PFSK-1 (cell line): ENCODE measurements around the gene ACTR1A. TPM values are rescaled to one million over a fixed set of nuclear protein-coding genes. Genes with fewer than 3 reads are reported as not detected.

Experiments used
- FOXP2 ChIP-seq: optimal IDR thresholded peaks from 2 replicates; pipeline ENCODE3; 2011; ENCODE audit warnings: borderline replicate concordance, control low read depth, inconsistent platforms; ENCODE audit not compliant: insufficient read depth; ENCODE audit errors: extremely low read length, extremely low read depth
- POLR2AphosphoS5 ChIP-seq: IDR thresholded peaks from 2 replicates; pipeline ENCODE4 v1.6.1; 2012; ENCODE audit warnings: low read depth, mild to moderate bottlenecking, control low read depth, low read length, moderate library complexity
- REST ChIP-seq, 2 experiments: IDR thresholded peaks; 2 replicates each; pipeline versions ENCODE4 v1.6.1 to v1.8.0; 2011 to 2012; ENCODE audit warnings: low read depth in 2 of 2, low read length in 2 of 2, control low read depth in 1 of 2, inconsistent platforms in 1 of 2, mild to moderate bottlenecking in 1 of 2, moderate library complexity in 1 of 2; ENCODE audit not compliant: insufficient read depth in 1 of 2
- SIN3A ChIP-seq: IDR thresholded peaks from 2 replicates; pipeline ENCODE4 v1.6.1; 2012; ENCODE audit warnings: mild to moderate bottlenecking, low read length, moderate library complexity, borderline replicate concordance; ENCODE audit not compliant: insufficient read depth
- TAF1 ChIP-seq: IDR thresholded peaks from 2 replicates; pipeline ENCODE4 v1.6.1; 2012; ENCODE audit warnings: low read length, control low read depth, borderline replicate concordance; ENCODE audit not compliant: insufficient read depth
- polyA plus RNA-seq: library from polyadenylated mRNA; unstranded; fragments of >200 nt; gene quantifications from one replicate; pipeline ENCODE4 v1.2.1, GENCODE V29; 2012; ENCODE audit warnings: low read depth, missing spikeins; ENCODE audit not compliant: insufficient read length

The ACTR1A gene
- 59.5 TPM for polyA plus RNA-seq

- TF ChIP-seq TAF1, result peak; percentile 50; the same call in 1 of the 2 replicates
- TF ChIP-seq REST (IDR thresholded peaks at IDR 0.05; ENCODE audit: insufficient read depth in 1 of 2, low read depth in 2 of 2, low read length in 2 of 2), result no peak
- peak; percentile 50 for TF ChIP-seq SIN3A
- peak; percentile 78 for TF ChIP-seq POLR2AphosphoS5
- TF ChIP-seq FOXP2, result no peak
Measured at GRCh38 chr10:102502337-102503151, at the start of gene ACTR1A. ACTR1A (minus strand) TSS chr10:102502712; CDS start chr10:102502647, 65 bp downstream.

GRCh38 chr10:102550636-102551210 lies 48.2 kb upstream of the ACTR1A start:
- TF ChIP-seq POLR2AphosphoS5, result no peak
- TF ChIP-seq SIN3A, result no peak
- no peak for TF ChIP-seq FOXP2
- no peak for TF ChIP-seq TAF1
- TF ChIP-seq REST (IDR thresholded peaks at IDR 0.05; ENCODE audit: insufficient read depth in 1 of 2, low read depth in 2 of 2, low read length in 2 of 2), result no peak

- no peak for TF ChIP-seq POLR2AphosphoS5
- no peak for TF ChIP-seq SIN3A
- TF ChIP-seq FOXP2, result no peak
- no peak for TF ChIP-seq TAF1
- TF ChIP-seq REST (IDR thresholded peaks at IDR 0.05; ENCODE audit: insufficient read depth in 1 of 2, low read depth in 2 of 2, low read length in 2 of 2), result no peak
Measured at GRCh38 chr10:102549549-102549948, 47.0 kb upstream of the ACTR1A start.

GRCh38 chr10:102546606-102547320 lies 44.3 kb upstream of the ACTR1A start:
- TF ChIP-seq POLR2AphosphoS5, result no peak
- TF ChIP-seq TAF1, result no peak
- TF ChIP-seq REST (IDR thresholded peaks at IDR 0.05; ENCODE audit: insufficient read depth in 1 of 2, low read depth in 2 of 2, low read length in 2 of 2), result no peak
- TF ChIP-seq SIN3A, result no peak
- TF ChIP-seq FOXP2, result no peak
